Anterior cingulate cortex (tissue), 58 donors: ENCODE results near the gene STIM2.
"Not testable (repeated sequence)": the region's sequence is repeated elsewhere in the genome, so short reads cannot be mapped to it uniquely, and the experiment has no call there.

ENCODE experiments used
- DNase-seq, 58 donors: peaks; one replicate each; lab custom pipeline; 2025; lab: John Stamatoyannopoulos, UW

STIM2 gene

DNA sequence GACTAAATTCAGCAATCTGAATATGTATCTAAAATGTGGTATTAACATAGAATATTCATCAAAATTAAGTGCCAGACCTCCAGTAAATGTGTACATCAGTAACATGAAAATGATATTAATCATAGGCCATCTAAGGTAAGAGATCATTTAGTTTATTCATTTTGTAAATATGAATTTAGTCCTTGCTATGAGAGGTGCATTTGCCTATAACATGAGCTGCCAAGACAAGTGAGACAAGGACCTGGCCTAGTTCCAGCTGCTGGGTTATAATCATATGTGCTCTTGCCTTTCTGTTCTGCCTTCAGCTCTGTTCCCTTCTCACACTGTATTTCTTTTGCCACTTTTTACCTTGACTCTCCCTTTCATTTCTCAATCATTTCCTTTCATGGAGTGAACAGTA, 160.0 kb downstream of the STIM2 start:
- DNase-seq = no peak

DNA sequence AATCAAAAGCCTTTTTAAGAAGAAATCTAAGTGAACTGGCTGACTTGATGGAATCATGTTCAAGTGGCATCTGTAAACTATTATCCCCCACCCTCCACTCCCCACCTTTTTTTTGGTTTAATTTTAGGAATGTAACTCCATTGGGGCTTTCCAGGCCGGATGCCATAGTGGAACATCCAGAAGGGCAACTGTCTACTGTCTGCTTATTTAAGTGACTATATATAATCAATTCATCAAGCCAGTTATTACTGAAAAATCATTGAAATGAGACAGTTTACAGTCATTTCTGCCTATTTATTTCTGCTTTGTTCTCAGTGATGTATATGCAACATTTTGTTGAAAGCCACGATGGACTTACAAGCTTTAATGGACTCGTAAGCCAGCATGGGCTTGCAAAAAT, 162.3 kb downstream of the STIM2 start:
- DNase-seq = no peak

- no peak for DNase-seq
These were observed 162.7 kb downstream of the STIM2 start for GRCh38 chr4:27023366-27023765.

- peak in 2 of 58 donors; percentile 3 to 35 for DNase-seq
These were observed 164.2 kb downstream of the STIM2 start for GRCh38 chr4:27024805-27025204.

DNA sequence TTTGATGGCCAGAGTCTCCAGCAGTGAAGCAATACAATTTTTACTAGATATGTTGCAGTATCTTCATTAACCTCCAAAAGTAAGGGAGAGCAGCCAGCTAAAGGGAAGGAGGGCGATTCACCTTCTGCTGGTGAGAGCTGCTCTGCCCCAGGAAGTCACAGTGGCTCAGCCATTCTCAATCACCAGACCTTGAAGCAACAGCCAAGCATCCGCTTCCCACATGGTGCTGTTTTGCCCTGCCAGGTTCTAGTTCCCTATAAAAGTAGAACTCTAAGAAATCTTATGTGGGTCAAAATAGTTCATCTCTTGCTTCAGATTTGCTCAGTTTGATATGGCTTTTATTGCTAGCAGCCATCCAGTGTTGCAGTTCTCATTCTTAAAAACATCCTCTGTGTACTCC, 166.8 kb downstream of the STIM2 start:
- no peak for DNase-seq

DNA sequence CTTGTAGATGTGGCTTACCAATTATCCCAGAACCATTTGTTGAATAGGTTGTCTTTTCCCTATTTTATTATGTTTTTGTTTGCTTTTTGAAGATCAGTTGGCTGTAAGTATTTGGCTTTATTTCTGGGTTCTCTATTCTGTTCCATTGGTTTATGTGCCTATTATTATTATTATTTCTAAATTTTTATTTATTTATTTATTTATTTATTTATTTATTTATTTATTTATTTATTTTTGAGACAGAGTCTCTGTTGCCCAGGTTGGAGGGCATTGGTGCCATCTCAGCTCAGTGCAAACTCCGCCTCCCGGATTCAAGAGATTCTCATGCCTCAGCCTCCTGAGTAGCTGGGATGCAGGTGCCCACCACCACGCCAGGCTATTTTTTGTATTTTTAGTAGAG, 174.5 kb downstream of the STIM2 start:
- not testable (repeated sequence) for DNase-seq

GRCh38 chr4:27040356-27040755, 179.7 kb downstream of the STIM2 start:
- DNase-seq = no peak

GRCh38 chr4:27042411-27042810, 181.8 kb downstream of the STIM2 start:
- no peak for DNase-seq

GRCh38 chr4:27043200-27043599, 182.6 kb downstream of the STIM2 start:
- DNase-seq = no peak

DNA sequence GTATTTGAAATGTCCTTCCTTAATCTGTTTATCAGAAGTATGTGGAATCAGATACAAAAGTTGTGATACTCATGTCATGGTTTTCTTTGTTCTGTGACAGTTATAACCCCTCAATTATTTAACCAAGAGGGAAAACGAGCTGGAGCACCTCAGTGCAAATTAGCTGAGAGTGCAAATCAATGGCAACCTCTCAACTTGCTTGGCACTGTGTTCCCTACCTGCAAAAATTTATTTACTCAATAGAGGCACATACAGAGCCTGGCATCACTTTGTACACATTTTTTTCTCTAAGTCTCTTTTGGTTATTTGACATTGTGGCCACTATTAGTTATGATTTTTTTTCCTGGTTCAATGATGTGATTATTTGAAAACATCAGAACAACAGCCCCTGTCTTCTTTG, 186.2 kb downstream of the STIM2 start:
- DNase-seq = no peak

GRCh38 chr4:27048429-27049238, 188.0 kb downstream of the STIM2 start:
- DNase-seq = peak in 2 of 58 donors; percentile 23 to 26

DNA sequence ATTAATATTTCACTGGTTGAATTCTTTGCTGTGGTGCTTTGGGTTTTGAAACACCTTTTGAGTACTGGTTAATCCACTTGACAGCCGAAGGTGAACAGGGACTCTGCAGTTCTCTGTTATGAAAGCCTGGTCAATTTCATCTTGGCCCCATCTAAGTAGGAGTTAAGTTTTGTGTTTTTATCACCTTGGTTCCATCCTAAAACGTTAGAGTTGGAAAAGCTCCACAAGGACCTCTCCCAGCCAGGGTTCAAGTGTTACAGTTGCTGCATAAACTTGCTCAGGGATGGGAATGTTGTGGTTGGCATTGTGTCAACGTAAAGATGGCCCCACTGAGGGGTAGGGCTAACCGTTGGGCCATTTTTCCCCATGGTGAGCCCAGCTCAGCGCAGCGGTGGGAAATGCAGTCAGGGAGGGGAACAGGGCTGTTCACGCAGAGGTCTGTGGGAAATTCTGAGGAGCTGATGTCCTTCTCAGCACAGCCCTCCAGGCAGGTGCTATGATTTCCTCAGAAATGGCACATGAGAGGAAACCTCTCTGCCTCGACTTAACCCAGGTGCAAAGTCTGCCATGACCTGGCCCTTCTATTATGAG, 188.7 kb downstream of the STIM2 start:
- no peak for DNase-seq

GRCh38 chr4:27050731-27051130, 190.1 kb downstream of the STIM2 start:
- DNase-seq = no peak

DNA sequence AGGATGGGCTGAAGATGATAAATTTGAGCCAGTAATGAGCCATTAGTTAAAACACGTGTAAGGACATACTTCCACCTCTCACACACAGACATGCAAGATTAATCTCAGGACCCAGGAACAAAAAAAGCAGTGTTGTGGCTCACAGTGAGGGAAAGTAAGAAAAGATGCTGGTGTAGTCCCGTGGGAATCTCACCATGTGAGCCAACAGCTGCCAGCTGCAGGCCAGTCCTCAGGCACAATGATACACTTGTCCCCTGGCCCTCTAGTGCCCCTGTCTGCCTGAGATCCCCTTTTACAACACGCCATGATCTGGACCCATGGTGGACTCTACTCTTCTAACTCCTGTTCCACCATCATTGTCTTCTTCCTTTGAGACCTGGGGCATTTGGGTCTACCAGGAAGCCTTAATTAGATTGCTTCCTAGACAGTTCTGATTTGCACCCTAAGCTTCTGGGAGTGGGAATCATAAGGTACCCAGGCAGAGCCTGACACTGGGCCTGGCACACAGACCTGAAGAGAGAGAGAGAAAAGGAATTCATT, 194.7 kb downstream of the STIM2 start:
- no peak for DNase-seq

DNA sequence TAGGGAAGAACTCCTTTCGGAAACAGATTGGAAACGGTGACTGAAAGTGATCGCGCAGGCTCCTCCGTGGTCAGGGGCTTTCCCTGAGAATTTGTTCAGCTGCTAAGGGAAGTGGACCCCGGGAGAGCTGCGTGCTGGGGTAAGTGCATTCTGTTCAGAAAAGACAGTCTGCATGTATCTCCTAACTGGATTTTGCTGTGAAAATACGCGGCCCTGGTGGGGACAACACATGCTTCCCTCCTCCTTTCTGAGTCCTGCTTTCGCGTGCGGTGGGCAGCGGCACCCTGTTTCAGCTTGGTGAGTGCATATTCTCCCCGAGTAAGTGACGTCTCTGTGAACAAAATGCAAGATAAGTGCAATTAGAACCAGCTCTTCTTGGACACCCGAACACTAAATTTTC, 195.6 kb downstream of the STIM2 start:
- DNase-seq = no peak

DNA sequence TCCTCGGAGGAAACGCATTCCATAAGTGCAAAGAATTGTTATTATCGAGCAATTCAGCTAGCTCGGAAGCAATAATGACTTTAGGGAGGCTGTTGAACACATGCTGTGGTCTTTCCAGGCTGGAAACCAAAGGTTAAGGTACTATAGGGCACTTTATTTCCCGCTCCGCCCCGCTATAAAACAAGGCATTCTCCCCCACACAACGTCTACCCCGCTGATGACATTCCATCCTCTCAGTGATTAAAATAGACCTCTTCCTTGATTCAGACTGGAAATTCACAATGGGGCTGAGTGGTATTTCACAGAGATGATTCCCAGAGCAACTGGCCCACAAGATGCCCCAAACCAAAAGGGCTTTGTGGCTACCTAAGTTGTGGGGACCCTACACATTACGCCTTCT, 196.4 kb downstream of the STIM2 start:
- no peak for DNase-seq

DNA sequence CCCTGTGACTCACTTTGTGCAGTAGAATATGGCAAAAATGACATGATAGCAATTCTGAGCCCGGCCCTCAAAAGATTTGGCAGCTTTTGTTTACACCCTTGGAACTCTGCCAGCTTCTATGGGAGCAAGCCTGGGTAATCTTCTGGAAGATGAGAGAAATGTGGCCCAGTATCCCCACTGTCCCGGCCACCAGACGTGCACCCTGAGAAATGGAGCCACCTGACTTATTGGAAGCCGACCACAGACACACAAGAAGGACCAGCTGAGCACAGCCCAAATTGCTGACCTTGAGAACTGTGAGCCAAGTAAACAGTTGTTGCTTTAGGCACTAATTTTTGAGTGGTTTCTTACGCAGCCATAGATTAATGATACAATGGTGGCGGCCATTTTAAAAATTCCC, 197.0 kb downstream of the STIM2 start:
- DNase-seq = no peak

DNA sequence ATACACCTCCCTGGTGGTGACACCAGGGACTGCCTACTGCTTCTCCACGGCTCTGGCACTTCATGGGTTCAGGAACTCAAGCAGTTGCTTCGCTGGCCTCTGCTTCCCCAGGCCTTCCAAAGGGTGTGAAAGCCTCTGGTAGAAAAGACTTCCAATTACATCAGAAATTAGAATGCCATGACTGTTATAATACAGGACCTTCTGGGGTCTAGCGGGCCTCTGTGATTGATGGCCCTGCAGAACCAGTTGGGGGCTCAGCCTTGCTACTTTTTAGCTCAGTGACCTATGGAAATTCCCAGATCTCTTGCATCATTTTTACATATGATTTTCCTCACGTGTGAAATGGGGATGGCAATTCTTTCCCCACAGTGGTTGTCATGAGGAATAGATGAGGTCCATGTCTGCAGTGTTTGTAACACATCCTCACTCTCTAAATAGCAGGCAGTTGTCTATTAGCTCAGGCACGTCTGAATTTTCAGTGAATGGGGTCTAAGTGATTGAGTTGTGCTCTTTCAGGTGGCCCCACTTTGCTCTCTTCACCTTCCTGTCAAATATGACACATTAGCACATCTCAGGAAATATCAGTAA, 198.3 kb downstream of the STIM2 start:
- no peak for DNase-seq

DNA sequence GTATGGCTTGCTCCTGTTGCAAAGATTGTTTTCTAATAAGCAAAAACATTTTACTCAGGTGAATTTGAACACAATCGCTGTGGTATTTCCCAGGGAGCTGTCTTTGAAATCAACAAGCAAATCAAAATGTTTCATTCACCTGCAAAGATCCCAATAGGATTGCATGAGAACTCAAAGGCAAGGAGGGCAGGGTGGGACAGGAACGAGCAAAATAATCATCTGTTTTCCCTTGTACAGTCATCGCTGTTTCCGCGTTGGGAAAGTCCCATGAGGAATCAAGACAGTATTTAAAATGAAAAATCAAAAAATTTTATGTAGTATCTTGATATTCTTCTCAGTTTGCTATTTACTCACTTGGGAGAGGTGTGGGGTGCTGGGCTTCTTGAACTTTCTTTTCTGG, 198.8 kb downstream of the STIM2 start:
- DNase-seq = no peak

DNA sequence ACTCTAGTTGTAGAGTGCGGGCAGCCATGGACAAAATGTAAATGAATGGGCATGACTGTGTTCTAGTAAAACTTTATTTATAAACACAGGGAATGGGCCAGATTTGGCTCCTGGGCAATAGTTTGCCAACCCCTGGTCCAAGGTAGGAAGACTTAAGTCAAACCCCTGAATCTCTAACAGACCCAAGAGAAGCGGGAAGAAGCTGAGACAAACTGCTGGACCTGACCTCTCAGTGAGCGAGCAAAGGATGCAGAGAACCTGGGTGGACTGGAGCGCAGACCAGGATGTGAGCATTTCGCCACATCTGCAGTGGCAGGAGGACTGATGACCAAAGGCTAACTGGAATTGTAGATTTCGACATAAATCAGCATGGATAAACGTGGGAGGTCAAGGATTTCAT, 201.6 kb downstream of the STIM2 start:
- DNase-seq = no peak

GRCh38 chr4:27066591-27066990, 205.9 kb downstream of the STIM2 start:
- peak in 2 of 58 donors; percentile 9 to 14 for DNase-seq
